Astrocyte of the cerebellum (primary cell): ENCODE data around the gene SOHLH2.

Experiments used
- DNase-seq: peaks from one replicate; pipeline ENCODE4 v3.0.0-alpha.2; 2011; ENCODE audit warnings: low read depth
- H3K4me3 ChIP-seq: 2 replicates; pipeline ENCODE4 v1.5.1; 2011; ENCODE audit warnings: mild to moderate bottlenecking, low read depth, low read length, moderate library complexity
- in situ Hi-C: cut with HindIII; loops from 2 replicates; pipeline ENCODE4 v1.10.0; 2017; ENCODE audit warnings: low sequenced_read_pairs
- TF ChIP-seq, protein P1 (sequence below): IDR thresholded peaks from 2 replicates; pipeline ENCODE4 v1.5.1; 2012; ENCODE audit warnings: low read length, low read depth, moderate library complexity, mild to moderate bottlenecking; ENCODE audit errors: missing control alignments

Gene SOHLH2

DNA sequence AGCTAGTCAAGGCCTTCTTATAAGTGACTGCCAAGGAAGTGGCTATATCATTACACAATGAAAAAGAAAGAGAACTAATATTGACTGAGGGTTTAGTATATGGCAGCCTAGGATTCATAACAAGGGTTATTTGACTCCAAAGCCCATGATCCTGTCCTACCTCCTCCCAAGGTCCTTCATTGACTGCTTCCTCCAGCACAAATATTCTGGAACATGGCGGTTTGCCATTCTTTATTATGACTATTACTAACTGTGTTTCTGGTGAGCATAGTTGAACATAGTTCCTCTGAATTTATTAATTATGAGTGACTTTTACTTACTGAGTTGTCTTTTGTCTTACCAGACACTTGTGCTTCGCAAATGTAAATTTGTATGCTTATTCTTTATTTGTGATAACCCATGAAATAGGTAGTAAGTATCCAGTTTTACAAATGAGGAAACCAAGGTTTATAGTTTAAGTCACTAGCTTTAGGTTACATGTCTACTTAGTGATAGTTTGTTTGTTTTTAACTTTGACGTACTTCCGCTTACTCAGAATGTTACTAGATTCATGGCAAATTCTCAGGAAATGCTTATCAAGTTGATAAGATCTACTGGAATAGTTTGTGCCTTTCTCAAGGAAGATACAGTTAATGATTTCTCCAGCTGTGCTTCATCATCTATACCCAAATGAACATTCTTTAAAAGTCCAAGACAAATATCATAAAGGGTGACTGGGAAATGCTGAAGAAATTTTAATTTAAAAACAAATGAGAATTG, 67.7 kb downstream of the SOHLH2 start:
- in situ Hi-C loops: no loop called here
- TF ChIP-seq, protein P1, sequence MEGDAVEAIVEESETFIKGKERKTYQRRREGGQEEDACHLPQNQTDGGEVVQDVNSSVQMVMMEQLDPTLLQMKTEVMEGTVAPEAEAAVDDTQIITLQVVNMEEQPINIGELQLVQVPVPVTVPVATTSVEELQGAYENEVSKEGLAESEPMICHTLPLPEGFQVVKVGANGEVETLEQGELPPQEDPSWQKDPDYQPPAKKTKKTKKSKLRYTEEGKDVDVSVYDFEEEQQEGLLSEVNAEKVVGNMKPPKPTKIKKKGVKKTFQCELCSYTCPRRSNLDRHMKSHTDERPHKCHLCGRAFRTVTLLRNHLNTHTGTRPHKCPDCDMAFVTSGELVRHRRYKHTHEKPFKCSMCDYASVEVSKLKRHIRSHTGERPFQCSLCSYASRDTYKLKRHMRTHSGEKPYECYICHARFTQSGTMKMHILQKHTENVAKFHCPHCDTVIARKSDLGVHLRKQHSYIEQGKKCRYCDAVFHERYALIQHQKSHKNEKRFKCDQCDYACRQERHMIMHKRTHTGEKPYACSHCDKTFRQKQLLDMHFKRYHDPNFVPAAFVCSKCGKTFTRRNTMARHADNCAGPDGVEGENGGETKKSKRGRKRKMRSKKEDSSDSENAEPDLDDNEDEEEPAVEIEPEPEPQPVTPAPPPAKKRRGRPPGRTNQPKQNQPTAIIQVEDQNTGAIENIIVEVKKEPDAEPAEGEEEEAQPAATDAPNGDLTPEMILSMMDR: no peak
- DNase-seq: no peak
- no peak overlapping the region for H3K4me3 ChIP-seq

DNA sequence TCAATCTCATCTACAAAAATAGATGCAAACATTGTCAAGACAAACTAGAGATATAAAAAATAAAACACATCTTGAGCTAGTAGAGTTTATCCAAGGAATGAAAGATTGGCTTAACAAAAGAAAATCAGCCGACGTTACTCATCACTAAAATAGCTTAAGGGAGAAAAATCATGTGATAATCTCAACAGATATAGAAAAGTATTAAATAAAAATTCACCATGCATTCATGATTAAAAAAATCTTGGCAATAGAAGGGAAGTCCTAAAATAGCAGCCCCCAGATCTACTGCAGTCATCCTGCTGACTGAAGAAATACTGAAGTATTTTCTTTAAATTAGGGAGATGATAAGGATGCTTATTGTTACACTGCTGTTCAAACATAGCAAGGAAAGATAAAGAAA, 70.6 kb downstream of the SOHLH2 start:
- DNase-seq: no peak
- in situ Hi-C loops: no loop called here
- no peak overlapping the region for H3K4me3 ChIP-seq
- TF ChIP-seq, protein P1: no peak

DNA sequence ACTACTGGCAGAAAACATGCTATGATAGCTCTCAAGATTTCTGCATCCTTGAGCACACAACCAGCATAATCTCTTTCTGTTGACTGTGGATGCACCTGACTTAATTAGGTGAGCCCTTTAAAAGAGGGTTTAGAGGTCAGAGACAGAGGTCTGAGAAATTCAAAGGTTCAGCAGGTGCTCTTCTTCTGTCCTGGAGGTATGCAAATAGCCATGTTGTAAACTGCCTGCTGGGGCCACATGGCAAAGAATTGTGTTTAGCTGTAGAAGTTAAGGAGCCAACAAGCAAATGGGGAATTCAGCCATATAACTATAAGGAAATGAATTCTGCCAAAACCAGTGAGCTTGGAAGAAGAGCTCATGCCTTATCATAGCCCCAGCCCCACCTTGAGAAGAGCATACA, 71.6 kb downstream of the SOHLH2 start:
- TF ChIP-seq, protein P1: no peak
- no peak for DNase-seq
- no peak overlapping the region for H3K4me3 ChIP-seq
- in situ Hi-C loops: no loop called here

DNA sequence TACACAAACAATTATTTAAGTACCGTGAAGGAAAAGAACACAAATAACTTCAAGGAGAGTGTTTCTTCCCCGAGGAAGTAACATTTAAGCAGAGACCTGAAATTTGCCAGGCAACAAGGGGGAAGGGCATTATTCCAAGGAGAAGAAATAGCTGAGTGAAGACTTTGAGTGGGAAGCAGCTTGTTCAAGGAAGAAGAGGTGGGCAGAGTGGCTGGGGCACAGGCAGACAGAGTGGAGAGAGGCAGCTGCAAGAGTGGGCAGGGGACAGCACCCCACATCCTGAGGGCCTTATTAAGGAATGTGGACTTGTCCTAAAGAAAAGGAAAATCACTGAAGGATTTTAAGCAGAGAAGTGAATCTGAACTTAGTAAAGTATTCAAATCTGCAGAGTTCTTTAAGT, 78.5 kb downstream of the SOHLH2 start:
- in situ Hi-C loops: no loop called here
- TF ChIP-seq, protein P1: no peak
- DNase-seq: no peak
- no peak overlapping the region for H3K4me3 ChIP-seq

DNA sequence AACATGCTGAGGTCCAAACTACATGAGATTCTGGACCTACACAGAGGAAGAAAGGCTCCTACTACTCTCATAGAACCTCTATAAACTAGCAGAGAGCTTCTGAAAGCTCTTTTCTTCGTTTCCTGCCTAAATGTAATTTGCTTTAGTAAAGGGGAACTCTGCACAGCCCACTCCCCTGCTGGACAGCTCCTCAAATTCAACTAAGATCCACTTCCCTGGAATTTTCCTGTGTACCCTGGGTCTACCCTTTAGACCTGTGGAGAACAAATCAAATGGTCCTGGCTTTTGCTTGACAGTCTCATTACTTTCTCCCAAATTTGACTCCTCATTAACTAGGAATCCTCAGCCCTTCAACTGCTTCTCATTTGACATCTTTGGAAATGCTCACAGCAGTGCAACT, 79.7 kb downstream of the SOHLH2 start:
- no peak overlapping the region for H3K4me3 ChIP-seq
- no peak for DNase-seq
- TF ChIP-seq, protein P1: no peak
- in situ Hi-C loops: no loop called here

DNA sequence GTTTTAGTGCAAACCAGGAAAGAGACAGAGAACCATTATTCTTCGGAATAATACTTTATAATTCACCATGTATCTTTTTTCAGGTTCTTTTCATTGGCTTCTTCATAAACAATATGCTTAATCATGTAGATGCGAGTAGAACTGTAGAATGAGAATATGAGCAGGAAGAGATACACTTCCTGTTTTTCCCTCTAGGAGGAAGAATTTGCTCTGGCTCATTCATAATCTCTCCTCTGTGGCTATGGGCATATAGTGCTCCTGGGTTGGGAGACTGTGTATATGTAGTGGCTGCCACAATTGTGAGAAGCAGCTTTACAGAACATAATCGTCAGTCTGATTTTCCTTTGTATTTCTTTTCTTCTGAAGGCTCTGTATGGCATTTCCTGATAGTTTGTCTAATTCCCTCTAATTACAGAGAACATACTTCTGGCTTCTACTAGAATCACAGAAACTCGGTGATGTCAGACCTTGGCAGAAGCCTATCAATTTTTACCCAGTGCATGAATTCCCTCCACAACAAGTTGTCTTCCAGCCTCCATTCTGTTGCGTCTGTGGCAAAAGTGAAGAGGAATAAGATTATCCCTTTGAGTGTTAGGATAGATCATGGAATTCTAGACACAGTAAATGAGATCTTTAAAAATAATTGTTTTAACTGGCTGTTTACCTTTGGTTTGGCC, 80.3 kb downstream of the SOHLH2 start:
- TF ChIP-seq, protein P1: no peak
- in situ Hi-C loops: no loop called here

More for the DNA sequence above, 80.3 kb downstream of the SOHLH2 start:
- no peak for DNase-seq
- no peak overlapping the region for H3K4me3 ChIP-seq
